ENCODE data around the gene KRTAP1-4.
"Not testable (repeated sequence)": the region's sequence is repeated elsewhere in the genome, so short reads cannot be mapped to it uniquely, and the experiment has no call there.

KRTAP1-4 gene

DNA sequence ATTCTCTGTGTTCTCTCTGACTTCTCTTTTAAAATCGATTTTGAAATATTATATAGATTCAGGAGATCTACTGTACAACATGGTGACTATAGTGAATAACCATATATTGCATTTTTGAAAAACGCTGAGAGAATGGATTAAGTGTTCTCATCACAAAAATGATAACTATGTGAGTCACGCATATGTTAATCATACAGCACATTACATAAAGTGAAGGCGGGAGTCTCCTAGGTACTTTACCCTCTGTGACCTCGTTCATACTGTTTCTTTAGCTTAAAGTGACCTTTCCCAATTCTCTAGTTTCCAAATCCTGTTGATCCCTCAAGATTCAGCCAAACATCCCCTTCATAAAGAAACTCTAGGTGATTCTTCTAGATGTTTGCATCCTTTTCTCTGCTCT is 27.2 kb downstream of the KRTAP1-4 start:
- no peak for DNase-seq

DNA sequence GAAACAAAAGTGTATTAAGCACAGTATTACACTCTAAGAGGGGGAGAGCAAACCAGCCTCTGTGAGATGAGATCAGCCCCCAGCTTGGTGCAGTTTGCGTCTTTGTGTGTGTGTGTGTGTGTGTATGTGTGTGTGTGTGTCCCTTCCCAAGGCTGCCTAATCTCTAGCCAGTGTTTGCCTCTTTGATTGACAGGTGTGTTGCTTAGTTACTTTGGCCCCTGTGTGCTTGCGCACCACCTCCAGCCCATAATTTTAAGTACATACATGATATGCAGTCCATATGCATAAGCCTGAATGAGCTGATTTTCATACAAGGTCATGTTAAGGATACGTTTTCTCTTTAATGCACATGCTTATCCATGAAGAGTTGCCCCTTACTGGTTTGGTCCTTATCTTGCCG is 28.2 kb downstream of the KRTAP1-4 start:
- no peak for DNase-seq

DNA sequence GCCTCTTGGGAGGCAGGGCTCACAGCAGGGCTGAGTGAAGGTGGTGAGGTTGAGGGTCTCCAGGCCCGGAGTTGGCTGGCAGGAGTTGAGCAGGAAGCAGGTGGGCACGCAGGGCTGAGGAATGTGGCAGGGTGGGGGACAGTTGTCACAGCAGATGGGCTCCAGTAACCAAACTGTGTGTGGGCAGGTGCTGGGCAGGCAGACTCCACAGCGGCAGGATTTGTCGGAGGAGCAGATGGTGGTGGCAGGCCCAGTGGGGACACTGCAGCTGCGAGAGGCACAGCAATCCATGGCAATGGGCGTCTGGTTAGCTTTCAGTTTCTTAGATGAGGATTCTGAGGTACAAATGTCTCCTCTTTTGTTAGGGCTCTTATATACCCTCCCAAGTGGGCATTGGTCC is 30.4 kb downstream of the KRTAP1-4 start, which contains the start of gene KRTAP3-2:
KRTAP3-2 (minus strand) TSS at position 344 of the 400 bp plus-strand sequence; CDS start at position 291, 53 bp downstream.
- not testable (repeated sequence) for DNase-seq

DNA sequence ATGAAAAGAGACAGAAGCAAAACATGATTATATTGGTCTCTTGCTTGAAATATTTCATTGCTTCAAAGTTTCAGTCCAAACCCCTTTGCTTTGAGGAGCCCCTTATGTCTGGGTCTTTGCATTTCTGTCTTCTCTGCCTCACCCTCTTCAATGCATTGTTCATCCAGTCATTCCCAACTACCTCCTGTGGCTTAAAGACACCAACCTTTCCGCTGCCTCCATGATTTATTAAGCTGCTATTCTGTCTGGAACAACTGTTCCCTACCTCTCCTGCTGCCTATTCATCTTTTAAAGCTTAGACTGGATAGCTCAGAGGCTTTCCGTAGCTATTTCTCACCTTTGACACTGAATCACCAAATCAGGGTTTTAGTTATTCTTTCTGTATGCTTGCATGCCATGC is 32.6 kb downstream of the KRTAP1-4 start:
- DNase-seq: no peak

DNA sequence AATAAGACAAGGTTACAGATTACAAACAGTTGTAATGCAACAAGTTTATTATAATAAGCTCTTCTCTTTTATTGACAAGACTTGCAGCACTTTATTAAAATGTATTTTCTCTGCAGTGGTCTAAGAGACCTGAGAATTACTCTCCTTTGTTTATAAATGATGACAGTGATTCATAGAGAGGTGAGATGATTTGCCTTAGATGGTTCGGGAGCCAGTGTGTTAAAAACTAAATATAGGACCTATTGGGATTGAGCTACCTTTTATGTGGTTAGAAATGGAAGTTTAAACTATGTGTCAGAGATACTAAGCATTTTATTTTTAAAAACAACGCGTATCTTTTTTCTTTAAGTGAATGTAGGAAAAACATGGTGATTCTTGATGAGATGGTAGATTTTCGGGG is 33.2 kb downstream of the KRTAP1-4 start:
- no peak for DNase-seq

DNA sequence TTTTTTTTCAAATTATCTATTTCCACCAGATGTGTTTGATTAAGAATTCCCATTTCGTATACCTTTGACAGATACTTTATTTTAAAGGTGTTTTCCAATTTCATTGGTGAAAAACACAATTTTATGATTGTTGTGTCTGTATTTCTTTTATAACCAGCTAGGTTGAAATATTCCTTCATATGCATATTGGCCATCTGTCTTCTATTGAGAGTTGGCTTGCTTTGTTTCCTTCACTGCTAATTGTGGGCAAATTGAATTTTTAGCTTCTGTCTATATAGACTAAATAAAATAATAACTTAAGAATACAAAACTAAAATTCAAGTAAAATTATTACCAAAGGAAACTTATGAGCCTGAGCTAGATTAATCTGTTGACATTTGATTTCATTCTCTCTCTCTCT is 34.9 kb downstream of the KRTAP1-4 start:
- DNase-seq: no peak

DNA sequence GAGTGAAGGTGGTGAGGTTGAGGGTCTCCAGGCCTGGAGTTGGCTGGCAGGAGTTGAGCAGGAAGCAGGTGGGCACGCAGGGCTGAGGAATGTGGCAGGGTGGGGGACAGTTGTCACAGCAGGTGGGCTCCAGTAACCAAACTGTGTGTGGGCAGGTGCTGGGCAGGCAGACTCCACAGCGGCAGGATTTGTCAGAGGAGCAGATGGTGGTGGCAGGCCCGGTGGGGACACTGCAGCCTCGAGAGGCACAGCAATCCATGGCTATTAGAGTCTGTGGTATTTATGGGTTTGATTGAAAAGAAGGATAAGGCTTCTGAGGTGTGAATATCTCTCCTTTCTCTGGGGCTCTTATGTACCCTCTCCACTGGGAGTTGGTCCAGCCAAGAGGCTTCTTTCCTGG is 36.2 kb downstream of the KRTAP1-4 start, which contains the start of gene KRTAP3-3:
KRTAP3-3 (minus strand) TSS at position 326 of the 400 bp plus-strand sequence; CDS start at position 259, 67 bp downstream.
- no peak for DNase-seq

DNA sequence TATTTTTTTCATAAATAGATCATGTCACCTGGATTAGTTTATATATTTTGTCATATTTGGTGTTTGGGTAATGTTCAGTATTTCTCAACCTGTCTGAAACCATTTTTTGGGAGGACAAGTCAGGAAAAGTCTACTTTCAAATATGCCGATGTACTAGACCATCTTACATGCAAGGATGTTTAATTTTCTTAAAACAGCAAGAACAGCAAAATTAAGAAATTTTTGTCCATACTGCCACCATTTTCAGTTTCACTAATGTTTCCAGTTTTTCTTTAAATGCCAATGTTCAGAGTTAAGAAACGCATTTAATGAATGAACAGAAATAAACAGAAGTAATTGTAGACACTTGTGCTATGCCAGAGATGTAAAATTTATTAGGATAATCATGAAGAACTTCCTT is 36.9 kb downstream of the KRTAP1-4 start:
- DNase-seq: no peak

DNA sequence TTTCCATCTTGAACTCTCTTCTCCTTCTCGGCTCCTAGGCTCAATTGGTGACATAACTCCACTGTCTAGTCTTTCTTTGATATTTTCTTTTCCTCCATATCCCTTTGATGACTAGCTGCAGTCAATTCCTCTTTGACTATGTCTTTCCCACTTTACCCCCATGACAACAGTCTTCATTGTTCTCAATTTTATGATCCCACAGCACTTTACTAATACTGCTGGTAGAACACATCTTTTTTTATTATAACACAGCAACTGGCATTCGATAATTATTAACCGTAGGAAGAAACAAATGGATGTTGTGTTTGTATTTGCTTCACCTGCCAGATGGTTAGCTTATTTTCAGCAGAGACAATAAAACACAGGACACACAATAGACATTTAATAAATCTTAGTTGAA is 37.3 kb downstream of the KRTAP1-4 start:
- no peak for DNase-seq

DNA sequence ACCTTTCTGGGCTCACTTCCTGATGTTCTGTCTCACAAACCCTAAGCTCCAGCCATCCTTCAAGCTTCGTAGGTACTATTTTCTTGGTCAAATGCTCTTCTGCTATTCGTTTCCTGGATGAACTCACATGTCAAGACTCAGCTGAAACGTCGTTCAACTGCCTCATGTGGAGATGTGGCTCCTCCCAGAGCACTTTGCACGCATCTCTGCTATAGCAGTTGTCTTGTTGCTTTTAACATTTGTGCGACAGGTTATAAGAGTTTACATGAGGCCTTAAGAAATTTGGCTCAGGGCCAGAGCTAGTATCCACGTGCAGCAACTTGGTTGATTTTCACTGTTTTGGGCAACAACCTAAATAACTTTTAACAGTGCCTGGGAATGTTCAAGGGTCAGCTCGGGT is 43.1 kb downstream of the KRTAP1-4 start:
- DNase-seq: no peak

DNA sequence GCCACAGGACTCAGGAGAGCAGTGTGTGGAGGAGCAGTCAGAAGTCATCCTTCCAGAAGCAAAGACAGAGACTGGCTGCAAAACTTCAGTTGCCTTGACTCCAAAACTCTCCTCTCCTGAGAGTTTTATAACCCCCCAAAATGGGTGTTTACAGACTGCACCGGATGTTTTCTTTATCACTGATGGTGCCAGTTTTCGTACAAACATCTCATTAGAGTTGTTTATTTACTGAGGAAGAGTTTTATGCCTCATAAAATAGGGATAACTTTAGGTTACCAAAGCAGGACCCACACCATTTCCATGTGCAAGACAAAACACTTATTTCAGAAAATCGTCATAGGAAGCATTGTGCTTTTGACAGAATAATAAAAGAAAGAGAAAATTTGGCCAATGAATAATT is 45.8 kb downstream of the KRTAP1-4 start, which contains the start of gene KRT40:
KRT40 (minus strand) TSS at position 101 of the 400 bp plus-strand sequence; CDS start at position 48, 53 bp downstream.
- DNase-seq: no peak

DNA sequence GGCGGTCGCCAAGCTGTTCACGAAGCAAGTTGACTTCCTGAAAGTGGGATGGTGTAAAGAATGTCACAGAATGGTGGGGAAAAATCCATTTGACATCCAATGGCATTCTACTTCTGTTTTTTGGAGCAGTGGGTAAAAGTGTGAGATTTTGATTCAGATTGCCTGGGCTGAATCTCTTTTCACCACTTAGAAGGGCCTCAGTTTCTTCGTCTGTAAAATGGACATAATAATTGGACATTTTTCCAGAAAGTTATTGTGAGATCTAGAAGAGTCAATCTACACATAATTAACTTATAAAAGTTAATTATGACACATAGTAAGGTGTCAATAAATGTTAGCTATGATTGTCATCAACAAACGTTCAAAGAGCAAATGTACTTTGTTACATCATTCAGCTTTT is 48.9 kb downstream of the KRTAP1-4 start:
- no peak for DNase-seq

DNA sequence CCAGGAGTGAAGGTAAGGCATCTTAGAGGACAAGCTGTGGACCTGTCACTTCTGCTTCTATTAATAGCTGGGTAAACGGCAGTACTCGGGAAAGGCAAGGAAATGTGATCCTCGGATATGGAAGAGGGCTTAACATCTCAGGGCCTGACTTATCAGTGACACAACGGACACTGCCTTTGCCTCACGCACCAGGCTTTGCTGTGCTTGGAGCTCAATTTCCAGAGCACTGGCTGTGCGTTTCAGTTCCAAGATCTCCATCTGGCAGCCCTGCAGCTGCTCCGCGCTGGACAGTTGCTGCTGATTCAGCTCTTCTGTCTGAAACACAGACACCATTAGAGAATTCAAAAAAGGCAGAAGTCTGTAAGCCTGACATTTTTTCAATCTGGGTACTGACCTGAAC is 49.4 kb downstream of the KRTAP1-4 start:
- DNase-seq: no peak

DNA sequence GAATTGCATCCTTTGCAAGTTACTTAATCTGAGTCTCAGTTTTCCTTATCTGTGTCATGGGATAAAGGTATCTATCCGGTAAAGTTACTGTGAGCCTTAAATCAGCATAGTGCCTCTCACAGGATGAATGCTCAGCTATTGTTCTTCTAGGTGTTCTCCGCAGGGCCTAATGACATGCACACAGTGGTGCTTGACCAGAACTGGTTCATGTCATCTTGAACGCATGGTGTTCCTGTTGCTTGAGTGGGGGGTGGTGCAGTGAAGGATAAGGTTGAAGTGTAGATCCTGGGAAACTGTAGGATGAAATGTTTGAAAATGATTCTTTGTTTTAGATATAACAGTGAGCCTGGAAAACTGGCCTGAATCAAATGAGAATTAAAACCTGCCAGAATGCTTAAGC is 49.9 kb downstream of the KRTAP1-4 start:
- DNase-seq: no peak

All from kidney glomerular epithelial cell (primary cell).